ENCODE measurements around the gene RSRP1. TPM values are rescaled to one million over a fixed set of nuclear protein-coding genes. Genes with fewer than 3 reads are reported as not detected.

The RSRP1 gene
- total RNA-seq, 1 experiment from 2014 or later = 113 TPM

GRCh38 chr1:25205786-25206185, 41.5 kb downstream of the RSRP1 start:
- CTCF ChIA-PET = interaction anchor here (0.6 kb wide), 2 partner anchors 232 to 358 kb away, joined by 3 to 13 read pairs; no protein-coding TSS in a partner anchor
- no peaks in the 10 kb centered on the region for H3K36me3 ChIP-seq (ENCODE audit: low read depth)
- H3K27me3 ChIP-seq (ENCODE audit: insufficient read depth, low read depth) = 0 out of 2 replicates have a peak, but pooled peaks cover 3% of the 10 kb centered on the region
- DNase-seq = no peak
- no peak overlapping the region for H2AFZ ChIP-seq
- no peaks in the 10 kb centered on the region for H3K9me3 ChIP-seq (ENCODE audit: insufficient read depth, low read depth)
- no peak overlapping the region for H3K27ac ChIP-seq
- no peak for TF ChIP-seq CTCF (conservative IDR thresholded peaks at IDR 0.05)
- no peak for TF ChIP-seq EZH2 (IDR thresholded peaks at IDR 0.05; ENCODE audit: low read depth)
- intact Hi-C loops (cut with micrococcal nuclease; ENCODE audit: unreplicated experiment) = loop anchor here (1.0 to 10.0 kb wide), 2 partner anchors 91 to 357 kb away; no protein-coding TSS in a partner anchor
- no TSS peak for BruUV-seq (replicated peaks)
- H3K4me1 ChIP-seq (replicated peaks; ENCODE audit: insufficient read depth) = no peaks in the 10 kb centered on the region
- no peak overlapping the region for H3K4me2 ChIP-seq
- no peaks in the 10 kb centered on the region for H3K9me2 ChIP-seq (ENCODE audit: insufficient read depth)
- no peak overlapping the region for H3K4me3 ChIP-seq
- no peaks in the 10 kb centered on the region for H4K20me1 ChIP-seq (ENCODE audit: insufficient read depth)
- H3K79me2 ChIP-seq (ENCODE audit: low read depth) = no peaks in the 10 kb centered on the region
- H3F3A ChIP-seq (ENCODE audit: insufficient read depth, low read depth) = no peaks in the 10 kb centered on the region
- POLR2A ChIA-PET (ENCODE audit: unreplicated experiment) = no interaction called here

- no peaks in the 10 kb centered on the region for H3K4me1 ChIP-seq (replicated peaks; ENCODE audit: insufficient read depth)
- H3K27me3 ChIP-seq (ENCODE audit: insufficient read depth, low read depth) = 0 out of 2 replicates have a peak, but pooled peaks cover 3% of the 10 kb centered on the region
- H3K36me3 ChIP-seq (ENCODE audit: low read depth) = no peaks in the 10 kb centered on the region
- no peaks in the 10 kb centered on the region for H3K9me3 ChIP-seq (ENCODE audit: insufficient read depth, low read depth)
- TF ChIP-seq CTCF (conservative IDR thresholded peaks at IDR 0.05) (peak; percentile 78), EZH2 (IDR thresholded peaks at IDR 0.05; ENCODE audit: low read depth) (no peak)
- no peaks in the 10 kb centered on the region for H3K79me2 ChIP-seq (ENCODE audit: low read depth)
- ChIA-PET CTCF (interaction anchor here (0.6 to 1.1 kb wide), 4 partner anchors 35 to 307 kb away, joined by 3 to 13 read pairs (median 3); no protein-coding TSS in a partner anchor), POLR2A (ENCODE audit: unreplicated experiment) (interaction anchor here (0.6 kb wide), 1 partner anchor 15 kb away, joined by 5 read pairs; no protein-coding TSS in a partner anchor)
- no peak overlapping the region for H3K4me2 ChIP-seq
- H4K20me1 ChIP-seq (ENCODE audit: insufficient read depth) = no peaks in the 10 kb centered on the region
- intact Hi-C loops (cut with micrococcal nuclease; ENCODE audit: unreplicated experiment) = loop anchor here (1.0 to 10.0 kb wide), 2 partner anchors 90 to 357 kb away; no protein-coding TSS in a partner anchor
- peak in 1 of 2 experiments; percentile 15 for DNase-seq
- H3K4me3 ChIP-seq = no peak overlapping the region
- no peaks in the 10 kb centered on the region for H3F3A ChIP-seq (ENCODE audit: insufficient read depth, low read depth)
- H3K9me2 ChIP-seq (ENCODE audit: insufficient read depth) = no peaks in the 10 kb centered on the region
- H3K27ac ChIP-seq = no peak overlapping the region
- H2AFZ ChIP-seq = no peak overlapping the region
- no TSS peak for BruUV-seq (replicated peaks)
Observed at GRCh38 chr1:25204797-25205480, 42.3 kb downstream of the RSRP1 start.

- Histone ChIP-seq H3K4me2 (no peak overlapping the region), H4K20me1 (ENCODE audit: insufficient read depth) (no peaks in the 10 kb centered on the region), H3K27ac (no peak overlapping the region), H3K4me1 (replicated peaks; ENCODE audit: insufficient read depth) (no peaks in the 10 kb centered on the region), H3K79me2 (ENCODE audit: low read depth) (no peaks in the 10 kb centered on the region), H3K9me3 (ENCODE audit: insufficient read depth, low read depth) (no peaks in the 10 kb centered on the region), H3K36me3 (ENCODE audit: low read depth) (no peaks in the 10 kb centered on the region), H2AFZ (no peak overlapping the region), H3F3A (ENCODE audit: insufficient read depth, low read depth) (no peaks in the 10 kb centered on the region), H3K9me2 (ENCODE audit: insufficient read depth) (no peaks in the 10 kb centered on the region), H3K27me3 (ENCODE audit: insufficient read depth, low read depth) (0 out of 2 replicates have a peak, but pooled peaks cover 3% of the 10 kb centered on the region), H3K4me3 (no peak overlapping the region)
- DNase-seq = no peak
- ChIA-PET CTCF (no interaction called here), POLR2A (ENCODE audit: unreplicated experiment) (no interaction called here)
- no TSS peak for BruUV-seq (replicated peaks)
- no peak for TF ChIP-seq EZH2 (IDR thresholded peaks at IDR 0.05; ENCODE audit: low read depth)
- no peak for TF ChIP-seq CTCF (conservative IDR thresholded peaks at IDR 0.05)
- intact Hi-C loops (cut with micrococcal nuclease; ENCODE audit: unreplicated experiment) = loop anchor here (10.0 kb wide), 1 partner anchor 86 kb away; no protein-coding TSS in a partner anchor
Observed at GRCh38 chr1:25201006-25201405, 46.2 kb downstream of the RSRP1 start.

Measured in PC-9 (cell line).